GM12878 (cell line): ENCODE results near the gene GTF2F2. TPM values are rescaled to one million over a fixed set of nuclear protein-coding genes. Genes with fewer than 3 reads are reported as not detected.

Source experiments
- ATAC-seq: fragments of 200-7000 bp; cut with Tn5 transposase; 3 replicates; pipeline ENCODE4 v1.9.1; 2020; ENCODE audit warnings: mild to moderate bottlenecking, moderate library complexity
- BruUV-seq: library from RNA; stranded (reverse); fragments of 400-500 nt; replicated peaks from 2 replicates; lab custom pipeline; 2021; lab: Mats Ljungman, UMichigan
- CTCF ChIA-PET: fragments of 300-600 bp; sonication (Branson Sonifier 250); formaldehyde crosslinking; extraction: SDS; loops from one replicate; lab custom pipeline; 2021; ENCODE audit warnings: inconsistent platforms; lab: Yijun Ruan, JAX
- POLR2A ChIA-PET: fragments of 350-600 bp; formaldehyde crosslinking; extraction: SDS; loops from one replicate; lab custom pipeline; 2021; ENCODE audit warnings: inconsistent platforms; lab: Charles Lee
- RAD21 ChIA-PET: fragments of 300-600 bp; sonication (Branson Sonifier 250); formaldehyde crosslinking; loops from one replicate; lab custom pipeline; 2023; ENCODE audit warnings: antibody characterized with exemption; ENCODE audit not compliant: unreplicated experiment; lab: Charles Lee
- SMC1A ChIA-PET: fragments of 300-600 bp; sonication (Branson Sonifier 250); formaldehyde crosslinking; loops from one replicate; lab custom pipeline; 2023; ENCODE audit not compliant: unreplicated experiment, uncharacterized antibody; lab: Charles Lee
- DNase-seq: peaks from one replicate; pipeline ENCODE4 v3.0.0-alpha.2; 2011; ENCODE audit warnings: low read depth, low spot score
- FAIRE-seq: peaks from 3 replicates; lab custom pipeline; 2011; peaks lifted over from hg19 to GRCh38; lab: Jason Lieb, UNC
- H2AFZ ChIP-seq: 2 replicates; pipeline ENCODE4 v1.6.0; 2011; ENCODE audit warnings: low read depth, low read length, control low read depth; ENCODE audit not compliant: control insufficient read depth
- H3K27ac ChIP-seq: 2 replicates; pipeline ENCODE4 v1.5.1; 2011; ENCODE audit warnings: control low read depth; ENCODE audit not compliant: control insufficient read depth, insufficient read depth
- H3K27me3 ChIP-seq, 2 experiments: replicated peaks in 1 of 2; 2 replicates each; pipeline versions ENCODE4 v1.6.0 to v1.6.1; 2011; ENCODE audit warnings: low read length in 1 of 2; ENCODE audit not compliant: control insufficient read depth in 2 of 2, insufficient read depth in 2 of 2
- H3K36me3 ChIP-seq, 2 experiments: 2 replicates each; pipeline ENCODE4 v1.5.1; 2011; ENCODE audit warnings: low read length in 1 of 2; ENCODE audit not compliant: control insufficient read depth in 2 of 2, insufficient read depth in 2 of 2
- H3K4me1 ChIP-seq: 2 replicates; pipeline ENCODE4 v1.6.1; 2011; ENCODE audit warnings: mild to moderate bottlenecking, low read length, moderate library complexity, mixed read lengths; ENCODE audit not compliant: control insufficient read depth, insufficient read depth
- H3K4me2 ChIP-seq: 2 replicates; pipeline ENCODE4 v1.6.0; 2011; ENCODE audit warnings: control low read depth; ENCODE audit not compliant: control insufficient read depth, insufficient read depth
- H3K4me3 ChIP-seq: fragments of 200-600 bp; sonication (generic); 2 replicates; pipeline ENCODE4 v1.5.1; 2016
- H3K79me2 ChIP-seq: 2 replicates; pipeline ENCODE4 v1.6.0; 2011; ENCODE audit warnings: low read length; ENCODE audit not compliant: control insufficient read depth, insufficient read depth
- H3K9ac ChIP-seq: 2 replicates; pipeline ENCODE4 v1.8.0; 2011; ENCODE audit warnings: low read length, control low read depth, mixed read lengths; ENCODE audit not compliant: control insufficient read depth, insufficient read depth
- H3K9me3 ChIP-seq: replicated peaks from 3 replicates; pipeline ENCODE4 v1.5.1; 2011; ENCODE audit warnings: mild to moderate bottlenecking, low read length; ENCODE audit not compliant: control insufficient read depth, insufficient read depth
- H4K20me1 ChIP-seq: 2 replicates; pipeline ENCODE4 v1.6.0; 2011; ENCODE audit not compliant: control insufficient read depth, insufficient read depth
- MEF2B ChIP-seq: fragments of 450-650 bp; IDR thresholded peaks from 2 replicates; pipeline ENCODE4 v1.6.1; 2018; ENCODE audit warnings: mild to moderate bottlenecking, moderate library complexity; ENCODE audit not compliant: partially characterized antibody, poor library complexity, severe bottlenecking
- RAD21 ChIP-seq: IDR thresholded peaks from 2 replicates; pipeline ENCODE4 v1.6.1; 2011; ENCODE audit warnings: mild to moderate bottlenecking, low read depth, low read length, moderate library complexity; ENCODE audit not compliant: insufficient read depth
- SMC3 ChIP-seq: IDR thresholded peaks from 2 replicates; pipeline ENCODE4 v1.6.1; 2011; ENCODE audit warnings: low read length, improper control_type of control experiment, borderline replicate concordance
- SP1 ChIP-seq: IDR thresholded peaks from one replicate; pipeline ENCODE4 v1.6.1; 2011; ENCODE audit warnings: low read depth, low read length
- YY1 ChIP-seq: IDR thresholded peaks from 2 replicates; pipeline ENCODE4 v1.6.1; 2011; ENCODE audit warnings: low read depth, mild to moderate bottlenecking, low read length
- ZBED1 ChIP-seq: IDR thresholded peaks from 2 replicates; pipeline ENCODE4 v1.6.1; 2016; ENCODE audit warnings: borderline replicate concordance
- WGBS: methylation state at CpG from one replicate; pipeline ENCODE4 v1.1.6; 2016; ENCODE audit warnings: low lambda C conversion rate; ENCODE audit not compliant: insufficient replicate concordance, insufficient coverage; ENCODE audit errors: missing lambda C conversion rate; 5-methylcytosine and 5-hydroxymethylcytosine counted together
- in situ Hi-C: fragments of 300-500 bp; cut with MboI; formaldehyde crosslinking; loops from 9 replicates; pipeline ENCODE4 v1.14.3; 2018; ENCODE audit warnings: mixed read lengths
- intact Hi-C: fragments of 100-400 bp; cut with micrococcal nuclease; formaldehyde crosslinking; loops from one replicate; pipeline ENCODE4 v1.14.2; 2022; ENCODE audit not compliant: unreplicated experiment
- polyA plus RNA-seq, 11 experiments: library from polyadenylated mRNA; depleted of rRNA in 4 of 11; unstranded in 6 of 11; stranded (reverse) in 5 of 11; fragments of >200 nt; fragmentation: Nextera tagmentation in 4 of 11; fragmentation: Illumina TruSeq in 1 of 11; extraction: Ambion mirVana in 4 of 11; extraction: Trizol in 1 of 11; gene quantifications; 1 replicate in 1 of 11; 2 replicates in 10 of 11; pipeline versions ENCODE4 v1.2.1 to v1.2.3, GENCODE V29; 2011 to 2016; ENCODE audit warnings: inconsistent platforms in 2 of 11, missing spikeins in 2 of 11, low read depth in 1 of 11
- total RNA-seq, 4 experiments: library from RNA; depleted of rRNA in 3 of 4; stranded (reverse); fragments of >200 nt in 3 of 4; fragmentation: Illumina TruSeq in 1 of 4; extraction: Trizol in 1 of 4; gene quantifications; 2 replicates each; pipeline versions ENCODE4 v1.2.1 to v1.2.3, GENCODE V29; 2013 to 2021
- TF ChIP-seq, protein P1 (sequence below), 3 experiments: IDR thresholded peaks in 2 of 3; conservative IDR thresholded peaks in 1 of 3; 2 replicates each; pipeline ENCODE4 v1.5.1; 2011; ENCODE audit warnings: low read depth in 3 of 3, low read length in 3 of 3, mild to moderate bottlenecking in 3 of 3, control low read depth in 2 of 3, moderate library complexity in 2 of 3, inconsistent platforms in 1 of 3, mixed read lengths in 1 of 3; ENCODE audit not compliant: control insufficient read depth in 2 of 3, insufficient read depth in 1 of 3; ENCODE audit errors: extremely low read depth in 1 of 3

Gene GTF2F2
- total and polyA plus RNA-seq, 10 of the 15 experiments (the other 5 are each of a cell fraction or from before 2014, with no cell fraction given): 14.5 to 30.8 (median 22.6) TPM

GRCh38 chr13:45280751-45281634 lies 160.7 kb downstream of the GTF2F2 start:
- peak; percentile 99 for ATAC-seq
- in situ Hi-C loops: no loop called here
- H3K27ac ChIP-seq: no peak overlapping the region

More at GRCh38 chr13:45280751-45281634, 160.7 kb downstream of the GTF2F2 start:
- intact Hi-C loops: loop anchor here (1.0 kb wide), 1 partner anchor 234 kb away; no protein-coding TSS in a partner anchor
- BruUV-seq: no TSS peak
- ChIA-PET CTCF (interaction anchor here (0.5 to 7.2 kb wide), 36 partner anchors 8 to 799 kb away, joined by 3 to 127 read pairs (median 4); no protein-coding TSS in a partner anchor), RAD21 (interaction anchor here (0.6 to 7.0 kb wide), 18 partner anchors 10 to 307 kb away, joined by 3 to 63 read pairs (median 3); partner anchors contain the start of gene GTF2F2), POLR2A (no interaction called here), SMC1A (interaction anchor here (0.6 to 4.4 kb wide), 18 partner anchors 9 to 250 kb away, joined by 3 to 49 read pairs (median 3); no protein-coding TSS in a partner anchor)
- H3K27me3 ChIP-seq: no peaks in the 10 kb centered on the region
- no peaks in the 10 kb centered on the region; the same call in 2 of the 3 replicates for H3K9me3 ChIP-seq
- H3K4me2 ChIP-seq: no peak overlapping the region
- no peaks in the 10 kb centered on the region for H3K79me2 ChIP-seq
- peak; percentile 79 for FAIRE-seq
- H3K4me1 ChIP-seq: no peaks in the 10 kb centered on the region; the same call in 1 of the 2 replicates
- H4K20me1 ChIP-seq: no peaks in the 10 kb centered on the region
- no peak overlapping the region for H2AFZ ChIP-seq
- TF ChIP-seq YY1 (peak; percentile 48; the same call in 1 of the 2 replicates), MEF2B (peak; percentile 66), SMC3 (peak; percentile 92), RAD21 (peak; percentile 83), ZBED1 (no peak), SP1 (no peak)
- TF ChIP-seq, protein P1, sequence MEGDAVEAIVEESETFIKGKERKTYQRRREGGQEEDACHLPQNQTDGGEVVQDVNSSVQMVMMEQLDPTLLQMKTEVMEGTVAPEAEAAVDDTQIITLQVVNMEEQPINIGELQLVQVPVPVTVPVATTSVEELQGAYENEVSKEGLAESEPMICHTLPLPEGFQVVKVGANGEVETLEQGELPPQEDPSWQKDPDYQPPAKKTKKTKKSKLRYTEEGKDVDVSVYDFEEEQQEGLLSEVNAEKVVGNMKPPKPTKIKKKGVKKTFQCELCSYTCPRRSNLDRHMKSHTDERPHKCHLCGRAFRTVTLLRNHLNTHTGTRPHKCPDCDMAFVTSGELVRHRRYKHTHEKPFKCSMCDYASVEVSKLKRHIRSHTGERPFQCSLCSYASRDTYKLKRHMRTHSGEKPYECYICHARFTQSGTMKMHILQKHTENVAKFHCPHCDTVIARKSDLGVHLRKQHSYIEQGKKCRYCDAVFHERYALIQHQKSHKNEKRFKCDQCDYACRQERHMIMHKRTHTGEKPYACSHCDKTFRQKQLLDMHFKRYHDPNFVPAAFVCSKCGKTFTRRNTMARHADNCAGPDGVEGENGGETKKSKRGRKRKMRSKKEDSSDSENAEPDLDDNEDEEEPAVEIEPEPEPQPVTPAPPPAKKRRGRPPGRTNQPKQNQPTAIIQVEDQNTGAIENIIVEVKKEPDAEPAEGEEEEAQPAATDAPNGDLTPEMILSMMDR (IDR thresholded peaks at IDR 0.05 in 2 of 3, conservative IDR thresholded peaks at IDR 0.05 in 1 of 3; ENCODE audit: control insufficient read depth in 2 of 3, extremely low read depth in 1 of 3, insufficient read depth in 1 of 3, low read depth in 3 of 3, low read length in 3 of 3): peak; percentile 75 to 85 (median 84)
- no peak overlapping the region for H3K9ac ChIP-seq
- no peak for DNase-seq
- H3K36me3 ChIP-seq: peaks cover 0 to 4% of the 10 kb centered on the region in 2 experiments; a peak in 1 of 4 replicates
- WGBS: 35% methylated on average over 7 of the region's 7 CpGs
- no peak overlapping the region for H3K4me3 ChIP-seq
